GM21717 (cell line): ENCODE data around the gene LCORL.
A peak's percentile ranks its signal among the peaks of the same experiment; 100 is the strongest.
"Not testable (repeated sequence)": the region's sequence is repeated elsewhere in the genome, so short reads cannot be mapped to it uniquely, and the experiment has no call there.

Source experiments
- ATAC-seq: cut with Tn5 transposase; IDR thresholded peaks from one replicate; pipeline ENCODE4 v1.9.1; 2021; ENCODE audit warnings: mild to moderate bottlenecking, moderate library complexity; ENCODE audit not compliant: unreplicated experiment

Gene LCORL

GRCh38 chr4:18021720-18022571 is at the start of gene LCORL:
LCORL (minus strand) TSS chr4:18021755; CDS start chr4:18021751, 4 bp downstream.
- peak; percentile 78 for ATAC-seq

GRCh38 chr4:18069810-18070209 is 48.3 kb upstream of the LCORL start:
- ATAC-seq, result no peak

GRCh38 chr4:18067031-18067430 is 45.5 kb upstream of the LCORL start:
- no peak for ATAC-seq

- ATAC-seq, result no peak
These were observed 41.5 kb upstream of the LCORL start for GRCh38 chr4:18063079-18063478.

GRCh38 chr4:18057821-18058533 is 36.4 kb upstream of the LCORL start:
- ATAC-seq, result peak; percentile 78

GRCh38 chr4:18056030-18056429 is 34.5 kb upstream of the LCORL start:
- ATAC-seq, result no peak

- no peak for ATAC-seq
These were observed 30.6 kb upstream of the LCORL start for GRCh38 chr4:18052158-18052557.

GRCh38 chr4:18051281-18051680 is 29.7 kb upstream of the LCORL start:
- ATAC-seq, result no peak

- ATAC-seq, result no peak
These were observed 28.9 kb upstream of the LCORL start for GRCh38 chr4:18050448-18050847.

- no peak for ATAC-seq
These were observed 27.9 kb upstream of the LCORL start for GRCh38 chr4:18049446-18049845.

GRCh38 chr4:18042754-18043153 is 21.2 kb upstream of the LCORL start:
- ATAC-seq, result no peak

GRCh38 chr4:18042012-18042411 is 20.5 kb upstream of the LCORL start:
- no peak for ATAC-seq

- no peak for ATAC-seq
These were observed 19.6 kb upstream of the LCORL start for GRCh38 chr4:18041114-18041513.

GRCh38 chr4:18039113-18039512 is 17.6 kb upstream of the LCORL start:
- peak; percentile 44 for ATAC-seq

GRCh38 chr4:18036369-18036768 is 14.8 kb upstream of the LCORL start:
- ATAC-seq, result not testable (repeated sequence)

GRCh38 chr4:18034099-18034498 is 12.5 kb upstream of the LCORL start:
- ATAC-seq, result no peak

GRCh38 chr4:18033111-18034085 is 11.8 kb upstream of the LCORL start:
- ATAC-seq, result no peak

GRCh38 chr4:18025288-18025687 is 3.7 kb upstream of the LCORL start:
- ATAC-seq, result no peak

GRCh38 chr4:18022572-18023050 is 1.1 kb upstream of the LCORL start:
- no peak for ATAC-seq

GRCh38 chr4:18021470-18021719 is 160 bp downstream of the LCORL start:
- peak; percentile 20 for ATAC-seq
